ENCODE results near the gene RNF26.
A peak's percentile ranks its signal among the peaks of the same experiment; 100 is the strongest.

Gene RNF26

GRCh38 chr11:119306373-119306890, 27.9 kb upstream of the RNF26 start:
- Histone ChIP-seq H3K14ac (ENCODE audit: low read length) (no peak overlapping the region), H3K79me1 (ENCODE audit: low read depth, low read length) (no peaks in the 10 kb centered on the region), H3K27ac (replicated peaks; ENCODE audit: low read length) (peak overlapping the region; percentile 25), H3K27me3 (ENCODE audit: control insufficient read depth in 3 of 3, insufficient read depth in 3 of 3, low read depth in 1 of 3, low read length in 3 of 3) (no peaks in the 10 kb centered on the region), H3K4me3 (ENCODE audit: low read length in 2 of 2) (peak overlapping the region in 1 of 2 donors; percentile 56), H2BK5ac (ENCODE audit: low read length) (no peak overlapping the region), H3K9ac (ENCODE audit: low read depth, low read length, poor library complexity) (no peak overlapping the region), H2BK120ac (ENCODE audit: low read depth, low read length) (no peak overlapping the region), H2BK15ac (ENCODE audit: low read length) (no peak overlapping the region), H3K4ac (ENCODE audit: low read length) (no peak overlapping the region), H3K18ac (ENCODE audit: low read length) (no peak overlapping the region), H4K91ac (ENCODE audit: low read depth, low read length, poor library complexity) (no peak overlapping the region), H3K23ac (ENCODE audit: low read depth, low read length, poor library complexity) (no peak overlapping the region), H3K9me3 (replicated peaks in 1 of 2; ENCODE audit: control insufficient read depth in 2 of 2, insufficient read depth in 1 of 2, low read depth in 1 of 2, low read length in 2 of 2) (no peaks in the 10 kb centered on the region), H4K8ac (ENCODE audit: low read depth, low read length) (no peak overlapping the region), H2AK5ac (ENCODE audit: low read depth, low read length) (no peak overlapping the region), H3K36me3 (replicated peaks in 1 of 2; ENCODE audit: control insufficient read depth in 2 of 2, insufficient read depth in 2 of 2, low read length in 2 of 2) (peaks cover 30 to 75% of the 10 kb centered on the region in 2 donors), H3K4me1 (ENCODE audit: control insufficient read depth in 2 of 2, insufficient read depth in 1 of 2, low read depth in 1 of 2, low read length in 2 of 2) (peaks cover 2 to 8% of the 10 kb centered on the region in 2 donors), H2BK12ac (ENCODE audit: low read length) (no peak overlapping the region), H3K4me2 (ENCODE audit: insufficient read depth, low read length, poor library complexity, severe bottlenecking) (no peak overlapping the region), H2AFZ (ENCODE audit: low read length) (no peak overlapping the region)
- DNase-seq (ENCODE audit: low spot score), result no peak
- no CpG with 5 or more reads among the region's 5 CpGs for WGBS, 2 donors (ENCODE audit: extremely low coverage in 2 of 2, insufficient read length in 2 of 2, insufficient replicate concordance in 1 of 2)

DNA sequence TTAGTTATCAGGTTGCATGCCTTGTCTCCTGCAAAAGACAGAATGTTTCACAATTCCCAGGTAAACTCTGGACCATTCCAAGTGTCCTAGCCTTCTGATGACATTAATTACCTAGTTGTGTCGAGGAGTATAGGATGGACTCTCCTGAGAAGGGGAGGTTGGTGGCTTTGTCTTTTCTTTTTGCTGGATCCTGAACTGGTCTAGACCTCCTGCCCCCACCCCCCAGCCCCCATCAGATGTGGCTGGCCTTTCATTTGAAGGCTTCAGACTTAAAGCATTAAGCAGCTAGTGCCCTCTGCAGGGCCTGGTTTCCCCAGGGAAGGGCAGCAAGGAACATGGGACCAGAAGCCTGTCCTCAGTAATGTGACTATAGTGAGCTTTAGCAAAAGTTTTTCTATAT, 27.1 kb upstream of the RNF26 start:
- no peaks in the 10 kb centered on the region for H3K9me3 ChIP-seq (replicated peaks in 1 of 2; ENCODE audit: control insufficient read depth in 2 of 2, insufficient read depth in 1 of 2, low read depth in 1 of 2, low read length in 2 of 2)
- no peak overlapping the region for H3K18ac ChIP-seq (ENCODE audit: low read length)
- no peak overlapping the region for H3K4me2 ChIP-seq (ENCODE audit: insufficient read depth, low read length, poor library complexity, severe bottlenecking)
- no peak overlapping the region for H2BK120ac ChIP-seq (ENCODE audit: low read depth, low read length)
- H3K23ac ChIP-seq (ENCODE audit: low read depth, low read length, poor library complexity), result no peak overlapping the region
- no peak overlapping the region for H2BK15ac ChIP-seq (ENCODE audit: low read length)
- H3K27me3 ChIP-seq (ENCODE audit: control insufficient read depth in 3 of 3, insufficient read depth in 3 of 3, low read depth in 1 of 3, low read length in 3 of 3), result no peaks in the 10 kb centered on the region
- peaks cover 35 to 67% of the 10 kb centered on the region in 2 donors for H3K36me3 ChIP-seq (replicated peaks in 1 of 2; ENCODE audit: control insufficient read depth in 2 of 2, insufficient read depth in 2 of 2, low read length in 2 of 2)
- H3K79me1 ChIP-seq (ENCODE audit: low read depth, low read length), result no peaks in the 10 kb centered on the region
- H2AK5ac ChIP-seq (ENCODE audit: low read depth, low read length), result no peak overlapping the region
- H4K91ac ChIP-seq (ENCODE audit: low read depth, low read length, poor library complexity), result no peak overlapping the region
- no peak overlapping the region for H2BK12ac ChIP-seq (ENCODE audit: low read length)
- no peak overlapping the region for H2AFZ ChIP-seq (ENCODE audit: low read length)
- no CpG with 5 or more reads among the region's 1 CpG for WGBS, 2 donors (ENCODE audit: extremely low coverage in 2 of 2, insufficient read length in 2 of 2, insufficient replicate concordance in 1 of 2)
- no peak overlapping the region for H4K8ac ChIP-seq (ENCODE audit: low read depth, low read length)
- no peak for DNase-seq (ENCODE audit: low spot score)
- no peak overlapping the region for H2BK5ac ChIP-seq (ENCODE audit: low read length)
- no peak overlapping the region for H3K4ac ChIP-seq (ENCODE audit: low read length)
- no peak overlapping the region for H3K4me3 ChIP-seq (ENCODE audit: low read length in 2 of 2)
- peaks cover 2 to 8% of the 10 kb centered on the region in 2 donors for H3K4me1 ChIP-seq (ENCODE audit: control insufficient read depth in 2 of 2, insufficient read depth in 1 of 2, low read depth in 1 of 2, low read length in 2 of 2)
- peak overlapping the region; percentile 4 for H3K27ac ChIP-seq (replicated peaks; ENCODE audit: low read length)
- no peak overlapping the region for H3K14ac ChIP-seq (ENCODE audit: low read length)
- no peak overlapping the region for H3K9ac ChIP-seq (ENCODE audit: low read depth, low read length, poor library complexity)

DNA sequence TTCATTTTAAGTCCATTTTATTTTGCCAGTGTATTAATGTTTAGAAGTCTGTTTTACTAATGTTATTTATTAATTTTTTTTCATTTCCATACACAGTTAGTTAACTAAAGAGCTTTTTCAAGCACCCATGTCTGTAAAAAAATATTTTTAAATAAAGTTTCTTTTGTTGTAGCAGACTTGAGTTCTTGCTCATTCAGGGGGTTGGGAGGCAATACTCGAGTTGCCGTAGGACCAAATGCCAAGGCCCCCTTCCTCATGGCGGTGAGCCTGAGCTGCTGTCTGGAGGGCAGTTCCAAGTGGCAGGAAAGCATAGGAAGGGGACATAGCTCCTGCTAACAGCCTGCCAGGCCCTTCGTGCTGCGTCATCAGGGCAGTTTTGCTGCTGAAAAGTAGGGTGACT, 26.4 kb upstream of the RNF26 start:
- H3K4me1 ChIP-seq (ENCODE audit: control insufficient read depth in 2 of 2, insufficient read depth in 1 of 2, low read depth in 1 of 2, low read length in 2 of 2), result peaks cover 2 to 8% of the 10 kb centered on the region in 2 donors
- no peak overlapping the region for H3K14ac ChIP-seq (ENCODE audit: low read length)
- H4K8ac ChIP-seq (ENCODE audit: low read depth, low read length), result no peak overlapping the region
- H2BK120ac ChIP-seq (ENCODE audit: low read depth, low read length), result no peak overlapping the region
- no peak overlapping the region for H2BK12ac ChIP-seq (ENCODE audit: low read length)
- H2AK5ac ChIP-seq (ENCODE audit: low read depth, low read length), result no peak overlapping the region
- H3K36me3 ChIP-seq (replicated peaks in 1 of 2; ENCODE audit: control insufficient read depth in 2 of 2, insufficient read depth in 2 of 2, low read length in 2 of 2), result peaks cover 41 to 60% of the 10 kb centered on the region in 2 donors
- no peak overlapping the region for H3K23ac ChIP-seq (ENCODE audit: low read depth, low read length, poor library complexity)
- H2BK5ac ChIP-seq (ENCODE audit: low read length), result no peak overlapping the region
- H3K27me3 ChIP-seq (ENCODE audit: control insufficient read depth in 3 of 3, insufficient read depth in 3 of 3, low read depth in 1 of 3, low read length in 3 of 3), result no peaks in the 10 kb centered on the region
- no peaks in the 10 kb centered on the region for H3K79me1 ChIP-seq (ENCODE audit: low read depth, low read length)
- no CpG with 5 or more reads among the region's 5 CpGs for WGBS, 2 donors (ENCODE audit: extremely low coverage in 2 of 2, insufficient read length in 2 of 2, insufficient replicate concordance in 1 of 2)
- H3K4me2 ChIP-seq (ENCODE audit: insufficient read depth, low read length, poor library complexity, severe bottlenecking), result no peak overlapping the region
- H3K9ac ChIP-seq (ENCODE audit: low read depth, low read length, poor library complexity), result peak overlapping the region; percentile 56
- H3K18ac ChIP-seq (ENCODE audit: low read length), result no peak overlapping the region
- H2BK15ac ChIP-seq (ENCODE audit: low read length), result no peak overlapping the region
- no peak overlapping the region for H4K91ac ChIP-seq (ENCODE audit: low read depth, low read length, poor library complexity)
- H3K9me3 ChIP-seq (replicated peaks in 1 of 2; ENCODE audit: control insufficient read depth in 2 of 2, insufficient read depth in 1 of 2, low read depth in 1 of 2, low read length in 2 of 2), result no peaks in the 10 kb centered on the region
- H3K27ac ChIP-seq (replicated peaks; ENCODE audit: low read length), result no peak overlapping the region
- no peak overlapping the region for H2AFZ ChIP-seq (ENCODE audit: low read length)
- H3K4me3 ChIP-seq (ENCODE audit: low read length in 2 of 2), result no peak overlapping the region
- H3K4ac ChIP-seq (ENCODE audit: low read length), result no peak overlapping the region
- DNase-seq (ENCODE audit: low spot score), result no peak

- no peaks in the 10 kb centered on the region for H3K9me3 ChIP-seq (replicated peaks in 1 of 2; ENCODE audit: control insufficient read depth in 2 of 2, insufficient read depth in 1 of 2, low read depth in 1 of 2, low read length in 2 of 2)
- H2BK120ac ChIP-seq (ENCODE audit: low read depth, low read length), result no peak overlapping the region
- peaks cover 2 to 8% of the 10 kb centered on the region in 2 donors for H3K4me1 ChIP-seq (ENCODE audit: control insufficient read depth in 2 of 2, insufficient read depth in 1 of 2, low read depth in 1 of 2, low read length in 2 of 2)
- no peak overlapping the region for H3K14ac ChIP-seq (ENCODE audit: low read length)
- no peak overlapping the region for H3K4ac ChIP-seq (ENCODE audit: low read length)
- H2BK12ac ChIP-seq (ENCODE audit: low read length), result no peak overlapping the region
- no peak overlapping the region for H3K27ac ChIP-seq (replicated peaks; ENCODE audit: low read length)
- peaks cover 0 to under 1% (median 0%) of the 10 kb centered on the region in 3 experiments for H3K27me3 ChIP-seq (ENCODE audit: control insufficient read depth in 3 of 3, insufficient read depth in 3 of 3, low read depth in 1 of 3, low read length in 3 of 3)
- H2AFZ ChIP-seq (ENCODE audit: low read length), result no peak overlapping the region
- H2BK5ac ChIP-seq (ENCODE audit: low read length), result no peak overlapping the region
- no peak overlapping the region for H3K18ac ChIP-seq (ENCODE audit: low read length)
- no peak overlapping the region for H3K9ac ChIP-seq (ENCODE audit: low read depth, low read length, poor library complexity)
- no peak overlapping the region for H2AK5ac ChIP-seq (ENCODE audit: low read depth, low read length)
- H3K79me1 ChIP-seq (ENCODE audit: low read depth, low read length), result no peaks in the 10 kb centered on the region
- H4K91ac ChIP-seq (ENCODE audit: low read depth, low read length, poor library complexity), result no peak overlapping the region
- H4K8ac ChIP-seq (ENCODE audit: low read depth, low read length), result no peak overlapping the region
- DNase-seq (ENCODE audit: low spot score), result no peak
- no peak overlapping the region for H3K23ac ChIP-seq (ENCODE audit: low read depth, low read length, poor library complexity)
- H2BK15ac ChIP-seq (ENCODE audit: low read length), result no peak overlapping the region
- no peak overlapping the region for H3K4me2 ChIP-seq (ENCODE audit: insufficient read depth, low read length, poor library complexity, severe bottlenecking)
- WGBS, 2 donors (ENCODE audit: extremely low coverage in 2 of 2, insufficient read length in 2 of 2, insufficient replicate concordance in 1 of 2), result no CpG with 5 or more reads among the region's 11 CpGs
- no peak overlapping the region for H3K4me3 ChIP-seq (ENCODE audit: low read length in 2 of 2)
- peaks cover 37 to 45% of the 10 kb centered on the region in 2 donors for H3K36me3 ChIP-seq (replicated peaks in 1 of 2; ENCODE audit: control insufficient read depth in 2 of 2, insufficient read depth in 2 of 2, low read length in 2 of 2)
These were observed 24.9 kb upstream of the RNF26 start for GRCh38 chr11:119309411-119309810.

All from neuronal stem cell (in vitro differentiated cells).